ENCODE measurements around the gene SAMD13.

Gene SAMD13

GRCh38 chr1:84259376-84259775 is 42.1 kb upstream of the SAMD13 start:
- DNase-seq (ENCODE audit: low spot score) = no peak
- TF ChIP-seq CTCF (IDR thresholded peaks at IDR 0.05; ENCODE audit: extremely low read depth, insufficient read depth, missing control alignments) = no peak
- in situ Hi-C loops (cut with MboI; ENCODE audit: low pct_unique_long_range_greater_than_20kb, low sequenced_read_pairs, unreplicated experiment) = no loop called here

GRCh38 chr1:84259989-84260388 is 41.5 kb upstream of the SAMD13 start:
- DNase-seq (ENCODE audit: low spot score) = no peak
- in situ Hi-C loops (cut with MboI; ENCODE audit: low pct_unique_long_range_greater_than_20kb, low sequenced_read_pairs, unreplicated experiment) = no loop called here
- no peak for TF ChIP-seq CTCF (IDR thresholded peaks at IDR 0.05; ENCODE audit: extremely low read depth, insufficient read depth, missing control alignments)

- DNase-seq (ENCODE audit: low spot score) = no peak
- in situ Hi-C loops (cut with MboI; ENCODE audit: low pct_unique_long_range_greater_than_20kb, low sequenced_read_pairs, unreplicated experiment) = no loop called here
- no peak for TF ChIP-seq CTCF (IDR thresholded peaks at IDR 0.05; ENCODE audit: extremely low read depth, insufficient read depth, missing control alignments)
These were observed 40.5 kb upstream of the SAMD13 start for GRCh38 chr1:84260852-84261518.

- no peak for TF ChIP-seq CTCF (IDR thresholded peaks at IDR 0.05; ENCODE audit: extremely low read depth, insufficient read depth, missing control alignments)
- no peak for DNase-seq (ENCODE audit: low spot score)
- in situ Hi-C loops (cut with MboI; ENCODE audit: low pct_unique_long_range_greater_than_20kb, low sequenced_read_pairs, unreplicated experiment) = no loop called here
These were observed 36.5 kb upstream of the SAMD13 start for GRCh38 chr1:84264961-84265360.

GRCh38 chr1:84265867-84266266 is 35.6 kb upstream of the SAMD13 start:
- TF ChIP-seq CTCF (IDR thresholded peaks at IDR 0.05; ENCODE audit: extremely low read depth, insufficient read depth, missing control alignments) = no peak
- DNase-seq (ENCODE audit: low spot score) = no peak

GRCh38 chr1:84266748-84267147 is 34.8 kb upstream of the SAMD13 start:
- no peak for TF ChIP-seq CTCF (IDR thresholded peaks at IDR 0.05; ENCODE audit: extremely low read depth, insufficient read depth, missing control alignments)
- DNase-seq (ENCODE audit: low spot score) = no peak
- in situ Hi-C loops (cut with MboI; ENCODE audit: low pct_unique_long_range_greater_than_20kb, low sequenced_read_pairs, unreplicated experiment) = no loop called here

More at GRCh38 chr1:84265867-84266266, 35.6 kb upstream of the SAMD13 start:
- in situ Hi-C loops (cut with MboI; ENCODE audit: low pct_unique_long_range_greater_than_20kb, low sequenced_read_pairs, unreplicated experiment) = no loop called here

Data from GM13977 (cell line).